HepG2 (cell line): Measurements from ENCODE around the gene CALD1. TPM values are rescaled to one million over a fixed set of nuclear protein-coding genes. Genes with fewer than 3 reads are reported as not detected.

Source experiments
- ATAC-seq: fragments of 200-7000 bp; cut with Tn5 transposase; 3 replicates; pipeline ENCODE4 v1.9.1; 2020; ENCODE audit warnings: mild to moderate bottlenecking, moderate library complexity
- BruUV-seq: library from RNA; stranded (reverse); fragments of 400-500 nt; replicated peaks from 2 replicates; lab custom pipeline; 2021; lab: Mats Ljungman, UMichigan
- CTCF ChIA-PET: fragments of 300-600 bp; formaldehyde crosslinking; extraction: SDS; loops from one replicate; lab custom pipeline; 2021; ENCODE audit warnings: low total read pairs, inconsistent platforms, low intra/inter-chr PET ratio; lab: Yijun Ruan, JAX
- POLR2A ChIA-PET: fragments of 350-600 bp; sonication (Branson Sonifier 250); formaldehyde crosslinking; loops from one replicate; lab custom pipeline; 2020; ENCODE audit warnings: antibody characterized with exemption, inconsistent platforms; lab: Yijun Ruan, JAX
- DNase-seq: peaks from one replicate; pipeline ENCODE4 v3.0.0-alpha.2; 2015; ENCODE audit warnings: low spot score
- FAIRE-seq: peaks from 3 replicates; lab custom pipeline; 2011; peaks lifted over from hg19 to GRCh38; lab: Jason Lieb, UNC
- H2AFZ ChIP-seq: one replicate; pipeline ENCODE4 v1.6.1; 2011; ENCODE audit warnings: low read length, inconsistent platforms
- H3K27ac ChIP-seq: fragments of 300-600 bp; 3 replicates; pipeline ENCODE4 v1.8.0; 2011; ENCODE audit warnings: mixed run types, mild to moderate bottlenecking, mixed read lengths, low read length, inconsistent platforms; ENCODE audit not compliant: insufficient read depth; ENCODE audit errors: extremely low read length
- H3K27me3 ChIP-seq, 2 experiments: fragments of 200-600 bp in 1 of 2; 2 replicates in 1 of 2; 3 replicates in 1 of 2; pipeline versions ENCODE4 v1.6.0 to v1.8.0; 2011; ENCODE audit warnings: low read length in 2 of 2, mild to moderate bottlenecking in 2 of 2, moderate library complexity in 2 of 2, inconsistent platforms in 1 of 2; ENCODE audit not compliant: insufficient read depth in 2 of 2, control insufficient read depth in 1 of 2
- H3K36me3 ChIP-seq, 2 experiments: fragments of 200-600 bp in 1 of 2; replicated peaks in 1 of 2; 2 replicates in 1 of 2; 3 replicates in 1 of 2; pipeline versions ENCODE4 v1.5.1 to v1.8.0; 2011; ENCODE audit warnings: low read length in 2 of 2, inconsistent platforms in 1 of 2; ENCODE audit not compliant: insufficient read depth in 2 of 2, control insufficient read depth in 1 of 2
- H3K4me1 ChIP-seq: 2 replicates; pipeline ENCODE4 v1.5.1; 2012; ENCODE audit warnings: low read length, inconsistent platforms; ENCODE audit not compliant: insufficient read depth
- H3K4me2 ChIP-seq: 2 replicates; pipeline ENCODE4 v1.6.0; 2011; ENCODE audit warnings: low read depth, low read length, inconsistent platforms
- H3K4me3 ChIP-seq, 3 experiments: fragments of 200-600 bp in 1 of 3; sonication (generic), shearing (Covaris generic) in 1 of 3; replicated peaks in 1 of 3; 2 replicates each; pipeline ENCODE4 v1.5.1; 2011 to 2016; ENCODE audit warnings: low read length in 3 of 3, inconsistent platforms in 2 of 3, low read depth in 2 of 3, mild to moderate bottlenecking in 2 of 3, control low read depth in 1 of 3, mixed read lengths in 1 of 3; ENCODE audit not compliant: insufficient read depth in 1 of 3
- H3K79me2 ChIP-seq: one replicate; pipeline ENCODE4 v1.6.1; 2011; ENCODE audit warnings: low read length, inconsistent platforms; ENCODE audit not compliant: insufficient read depth
- H3K9ac ChIP-seq: 2 replicates; pipeline ENCODE4 v1.6.0; 2011; ENCODE audit warnings: mild to moderate bottlenecking, low read depth, low read length, inconsistent platforms; ENCODE audit not compliant: insufficient read depth
- H3K9me3 ChIP-seq: 2 replicates; pipeline ENCODE4 v1.5.1; 2012; ENCODE audit warnings: mild to moderate bottlenecking, low read length
- H4K20me1 ChIP-seq: 2 replicates; pipeline ENCODE4 v1.6.0; 2011; ENCODE audit warnings: inconsistent platforms, mild to moderate bottlenecking, low read length, moderate library complexity; ENCODE audit not compliant: insufficient read depth
- AHDC1 ChIP-seq: sonication (generic); formaldehyde crosslinking; IDR thresholded peaks from 2 replicates; pipeline ENCODE4 v1.5.1; 2020; ENCODE audit warnings: mild to moderate bottlenecking, missing genetic modification reagents, borderline replicate concordance
- TBX2 ChIP-seq: sonication (generic); formaldehyde crosslinking; IDR thresholded peaks from 2 replicates; pipeline ENCODE4 v1.5.0; 2020; ENCODE audit warnings: missing genetic modification reagents, mild to moderate bottlenecking, borderline replicate concordance
- TEAD3 ChIP-seq: optimal IDR thresholded peaks from 2 replicates; pipeline ENCODE3; 2016; ENCODE audit warnings: borderline replicate concordance
- ZFP36 ChIP-seq: fragments of 150-350 bp; IDR thresholded peaks from 2 replicates; pipeline ENCODE4 v1.6.1; 2018; ENCODE audit warnings: borderline replicate concordance, low read length, low read depth; ENCODE audit not compliant: partially characterized antibody
- ZNF205 ChIP-seq: IDR thresholded peaks from 2 replicates; pipeline ENCODE4 v1.6.1; 2018; ENCODE audit warnings: missing biosample characterization, missing genetic modification reagents
- ZNF569 ChIP-seq: sonication (generic); formaldehyde crosslinking; IDR thresholded peaks from 2 replicates; pipeline ENCODE4 v1.5.0; 2020; ENCODE audit warnings: mild to moderate bottlenecking, missing genetic modification reagents, moderate library complexity, borderline replicate concordance
- ZNF605 ChIP-seq: sonication (generic); formaldehyde crosslinking; IDR thresholded peaks from 2 replicates; pipeline ENCODE4 v1.8.0; 2022; ENCODE audit warnings: mild to moderate bottlenecking, missing genetic modification reagents
- ZNF607 ChIP-seq: sonication (generic); formaldehyde crosslinking; IDR thresholded peaks from 2 replicates; pipeline ENCODE4 v1.5.1; 2020; ENCODE audit warnings: missing genetic modification reagents, mild to moderate bottlenecking, borderline replicate concordance
- WGBS: methylation state at CpG from one replicate; pipeline ENCODE4 v1.1.6; 2017; ENCODE audit warnings: low lambda C conversion rate; 5-methylcytosine and 5-hydroxymethylcytosine counted together
- in situ Hi-C: cut with HindIII; loops from 2 replicates; pipeline ENCODE4 v1.10.0; 2017; ENCODE audit warnings: low pct_unique_long_range_greater_than_20kb; ENCODE audit not compliant: extremely low pct_ligation_motif_present
- intact Hi-C: fragments of 100-400 bp; cut with micrococcal nuclease; formaldehyde crosslinking; loops from one replicate; pipeline ENCODE4 v1.10.0; 2022; ENCODE audit not compliant: unreplicated experiment
- polyA plus RNA-seq, 8 experiments: library from polyadenylated mRNA; depleted of rRNA in 3 of 8; stranded (reverse) in 7 of 8; unstranded in 1 of 8; fragments of >200 nt; fragmentation: Illumina TruSeq in 4 of 8; extraction: Trizol in 4 of 8; gene quantifications; 2 replicates each; pipeline versions ENCODE4 v1.2.1 to v1.2.3, GENCODE V29; 2011 to 2016; ENCODE audit warnings: low read depth in 4 of 8, missing spikeins in 1 of 8, mixed read lengths in 1 of 8; ENCODE audit not compliant: insufficient read depth in 1 of 8
- total RNA-seq, 5 experiments: library from RNA; depleted of rRNA; stranded (reverse); fragments of >200 nt; fragmentation: Illumina TruSeq; extraction: Trizol; gene quantifications; 2 replicates each; pipeline ENCODE4 v1.2.3, GENCODE V29; 2016; ENCODE audit warnings: low read depth in 1 of 5

The CALD1 gene
- total and polyA plus RNA-seq, 2 of the 13 experiments (the other 11 are each of a cell fraction or from before 2014, with no cell fraction given): 53.0 to 112 TPM

DNA sequence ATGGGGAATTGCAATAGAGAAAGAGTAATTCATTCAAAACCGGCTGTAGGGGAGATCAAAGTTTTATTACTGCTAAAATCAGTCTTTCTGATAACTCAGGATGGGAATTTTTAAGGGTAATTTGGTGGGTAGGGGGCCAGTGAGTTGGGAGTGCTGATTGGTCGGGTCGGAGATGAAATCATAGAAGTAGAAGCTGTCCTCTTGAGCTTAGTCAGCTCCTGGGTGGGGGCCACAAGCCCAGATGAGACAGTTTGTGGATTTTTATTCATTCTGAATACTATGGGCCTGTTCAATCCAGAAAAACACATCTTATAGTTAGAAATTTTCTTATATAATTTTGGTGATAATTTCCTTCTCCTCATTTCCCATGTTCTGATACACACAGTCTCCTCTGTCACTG, 25.4 kb downstream of the CALD1 start:
- Histone ChIP-seq H3K4me1 (no peaks in the 10 kb centered on the region), H3K79me2 (no peaks in the 10 kb centered on the region), H3K9me3 (no peaks in the 10 kb centered on the region), H4K20me1 (no peaks in the 10 kb centered on the region), H3K27me3 (0 out of 5 replicates have a peak, but pooled peaks cover 0 to 3% of the 10 kb centered on the region in 2 experiments), H3K36me3 (no peaks in the 10 kb centered on the region), H3K4me2 (no peak overlapping the region), H3K4me3 (no peak overlapping the region), H3K9ac (no peak overlapping the region), H3K27ac (no peak overlapping the region), H2AFZ (no peak overlapping the region)
- ATAC-seq: no peak
- BruUV-seq: no TSS peak
- FAIRE-seq: no peak
- ChIA-PET POLR2A (no interaction called here), CTCF (no interaction called here)
- in situ Hi-C loops: no loop called here
- WGBS: 33% methylated on average over 3 of the region's 3 CpGs
- no peak for TF ChIP-seq ZNF205
- no peak for TF ChIP-seq TEAD3 (CRISPR knock-in tag)
- TF ChIP-seq ZFP36: no peak
- no peak for TF ChIP-seq ZNF569
- no peak for TF ChIP-seq TBX2 (CRISPR knock-in tag)
- no peak for TF ChIP-seq ZNF607 (CRISPR knock-in tag)
- TF ChIP-seq ZNF605 (CRISPR knock-in tag): no peak
- TF ChIP-seq AHDC1 (CRISPR knock-in tag): no peak
- intact Hi-C loops: no loop called here
- no peak for DNase-seq
